AG09319 (cell line): ENCODE measurements around the gene SMAD9.

Source experiments
- DNase-seq: peaks from one replicate; pipeline ENCODE4 v3.0.0-alpha.2; 2010; ENCODE audit warnings: low read depth; ENCODE audit errors: extremely low read depth
- CTCF ChIP-seq: IDR thresholded peaks from 2 replicates; pipeline ENCODE4 v1.5.1; 2011; ENCODE audit warnings: low read depth, mild to moderate bottlenecking, inconsistent platforms, low read length, moderate library complexity

The SMAD9 gene

GRCh38 chr13:36817996-36818803, 101.8 kb downstream of the SMAD9 start:
- no peak for DNase-seq
- no peak for TF ChIP-seq CTCF

DNA sequence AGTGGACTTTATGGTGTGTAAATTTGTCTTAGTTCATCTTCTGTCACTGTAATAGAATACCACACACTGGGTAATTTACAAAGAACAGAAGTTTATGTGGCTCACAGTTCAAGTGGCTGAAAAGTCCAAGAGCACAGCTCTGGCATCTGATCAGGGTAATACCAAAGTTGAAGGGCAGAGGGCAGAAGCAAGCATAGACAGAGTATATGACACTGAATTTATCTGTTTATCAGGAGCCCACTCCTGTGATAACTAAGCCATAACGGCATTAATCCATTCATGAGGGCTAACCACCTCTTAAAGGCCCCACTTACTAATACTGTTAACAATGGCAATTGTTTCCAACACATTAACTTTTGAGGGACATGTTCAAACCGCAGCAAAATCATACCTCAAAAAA, 105.0 kb downstream of the SMAD9 start:
- DNase-seq, result no peak
- peak; percentile 28 for TF ChIP-seq CTCF

- DNase-seq, result no peak
- no peak for TF ChIP-seq CTCF
Observed at GRCh38 chr13:36814465-36814864, 105.6 kb downstream of the SMAD9 start.

DNA sequence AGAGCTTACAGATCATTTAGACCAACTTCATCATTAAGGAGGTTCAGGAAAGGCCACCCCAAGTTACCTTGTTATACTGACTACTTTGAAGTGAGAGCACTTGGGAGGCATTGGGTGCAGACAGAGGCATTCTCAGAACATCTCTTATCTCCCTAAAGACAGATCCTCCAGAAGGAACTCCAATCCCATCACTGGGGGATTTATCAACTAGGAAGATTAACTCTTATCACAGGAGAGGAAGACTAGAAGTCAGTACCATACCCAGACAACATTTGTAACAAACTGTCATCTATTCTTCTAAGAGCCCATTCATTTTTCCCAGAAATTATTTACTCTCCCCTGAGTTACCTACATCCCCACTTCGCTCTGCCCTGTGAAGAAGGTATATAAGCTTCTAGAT, 106.8 kb downstream of the SMAD9 start:
- no peak for TF ChIP-seq CTCF
- DNase-seq, result no peak

DNA sequence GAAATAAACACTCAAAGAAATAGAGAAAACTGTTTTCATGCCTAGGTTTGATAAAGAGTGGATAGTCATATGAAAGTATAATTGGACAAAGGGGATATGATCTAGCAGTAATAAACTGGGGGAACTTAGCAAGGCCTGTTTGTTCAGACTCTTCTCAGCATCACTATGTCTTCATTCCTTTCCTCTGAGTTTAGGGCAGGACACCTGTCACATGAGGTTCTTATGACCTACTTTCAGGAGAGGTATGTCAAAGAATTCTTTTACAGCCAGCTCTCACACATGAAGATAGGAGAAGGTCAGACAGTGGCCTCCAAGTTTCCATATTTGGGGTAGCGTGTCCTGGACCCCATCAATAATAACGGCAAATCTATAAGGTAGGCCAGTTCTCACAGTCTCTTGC, 112.4 kb downstream of the SMAD9 start:
- TF ChIP-seq CTCF, result no peak
- DNase-seq, result no peak

GRCh38 chr13:36806102-36806501, 113.9 kb downstream of the SMAD9 start:
- no peak for DNase-seq
- no peak for TF ChIP-seq CTCF

DNA sequence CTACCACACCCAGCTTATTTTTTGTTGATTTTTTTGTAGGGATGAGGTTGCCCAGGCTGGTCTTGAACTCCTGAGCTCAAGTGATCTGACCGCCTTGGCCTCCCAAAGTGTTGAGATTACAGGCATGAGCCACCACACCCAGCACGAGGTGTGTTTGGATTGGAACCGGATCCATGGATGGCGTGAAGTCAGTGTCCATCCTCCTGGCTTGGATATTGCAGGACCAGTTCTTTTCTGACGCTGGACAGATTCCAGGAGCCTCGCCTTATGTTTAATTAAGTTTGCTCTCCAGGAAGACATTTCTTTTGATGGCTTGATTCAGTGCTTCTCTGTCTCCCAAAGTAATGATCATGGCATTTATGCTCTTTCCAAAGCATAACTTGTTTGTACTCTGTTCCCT, 115.5 kb downstream of the SMAD9 start:
- DNase-seq, result no peak
- no peak for TF ChIP-seq CTCF
